ENCODE measurements around the gene LRP1B.

Gene LRP1B

GRCh38 chr2:141027221-141027620 lies 1103.6 kb downstream of the LRP1B start:
- TF ChIP-seq CTCF (IDR thresholded peaks at IDR 0.05; ENCODE audit: insufficient read depth, low read depth, low read length, missing control alignments) = no peak
- no peak overlapping the region for H3K4me3 ChIP-seq (ENCODE audit: low read length)
- DNase-seq (ENCODE audit: low read depth) = no peak

GRCh38 chr2:141021611-141022010 lies 1109.2 kb downstream of the LRP1B start:
- DNase-seq (ENCODE audit: low read depth) = peak; percentile 15
- H3K4me3 ChIP-seq (ENCODE audit: low read length) = no peak overlapping the region
- TF ChIP-seq CTCF (IDR thresholded peaks at IDR 0.05; ENCODE audit: insufficient read depth, low read depth, low read length, missing control alignments) = no peak

GRCh38 chr2:141021109-141021508 lies 1109.7 kb downstream of the LRP1B start:
- no peak overlapping the region for H3K4me3 ChIP-seq (ENCODE audit: low read length)
- no peak for TF ChIP-seq CTCF (IDR thresholded peaks at IDR 0.05; ENCODE audit: insufficient read depth, low read depth, low read length, missing control alignments)
- peak; percentile 86 for DNase-seq (ENCODE audit: low read depth)

- peak; percentile 70 for DNase-seq (ENCODE audit: low read depth)
- H3K4me3 ChIP-seq (ENCODE audit: low read length) = no peak overlapping the region
- no peak for TF ChIP-seq CTCF (IDR thresholded peaks at IDR 0.05; ENCODE audit: insufficient read depth, low read depth, low read length, missing control alignments)
Measured at GRCh38 chr2:141020346-141020745, 1110.5 kb downstream of the LRP1B start.

- no peak for TF ChIP-seq CTCF (IDR thresholded peaks at IDR 0.05; ENCODE audit: insufficient read depth, low read depth, low read length, missing control alignments)
- no peak overlapping the region for H3K4me3 ChIP-seq (ENCODE audit: low read length)
- no peak for DNase-seq (ENCODE audit: low read depth)
Measured at GRCh38 chr2:141015341-141016047, 1115.3 kb downstream of the LRP1B start.

- TF ChIP-seq CTCF (IDR thresholded peaks at IDR 0.05; ENCODE audit: insufficient read depth, low read depth, low read length, missing control alignments) = no peak
- no peak for DNase-seq (ENCODE audit: low read depth)
- no peak overlapping the region for H3K4me3 ChIP-seq (ENCODE audit: low read length)
Measured at GRCh38 chr2:141003967-141004657, 1126.7 kb downstream of the LRP1B start.
